ENCODE results near the gene STRN4.

STRN4 gene

GRCh38 chr19:46725036-46725820, 21.0 kb downstream of the STRN4 start:
- DNase-seq (ENCODE audit: low spot score) = no peak

- no peak for DNase-seq (ENCODE audit: low spot score)
Measured at GRCh38 chr19:46724468-46724867, 21.8 kb downstream of the STRN4 start.

GRCh38 chr19:46723471-46723870, 22.8 kb downstream of the STRN4 start:
- DNase-seq (ENCODE audit: low spot score) = no peak

GRCh38 chr19:46723023-46723461, 23.2 kb downstream of the STRN4 start:
- no peak for DNase-seq (ENCODE audit: low spot score)

- DNase-seq (ENCODE audit: low spot score) = no peak
Measured at GRCh38 chr19:46722421-46723022, 23.7 kb downstream of the STRN4 start.

GRCh38 chr19:46722004-46722380, 24.3 kb downstream of the STRN4 start:
- DNase-seq (ENCODE audit: low spot score) = no peak

GRCh38 chr19:46721269-46722003, 24.8 kb downstream of the STRN4 start:
- no peak for DNase-seq (ENCODE audit: low spot score)

GRCh38 chr19:46720503-46721239, 25.6 kb downstream of the STRN4 start:
- no peak for DNase-seq (ENCODE audit: low spot score)

GRCh38 chr19:46719629-46720502, 26.4 kb downstream of the STRN4 start:
- no peak for DNase-seq (ENCODE audit: low spot score)

GRCh38 chr19:46718934-46719622, 27.2 kb downstream of the STRN4 start:
- no peak for DNase-seq (ENCODE audit: low spot score)

- DNase-seq (ENCODE audit: low spot score) = no peak
Measured at GRCh38 chr19:46718157-46718933, 27.9 kb downstream of the STRN4 start.

GRCh38 chr19:46717716-46718143, 28.5 kb downstream of the STRN4 start:
- DNase-seq (ENCODE audit: low spot score) = no peak

GRCh38 chr19:46717034-46717715, 29.1 kb downstream of the STRN4 start, which contains the start of gene PRKD2:
Gene PRKD2 (minus strand): TSS chr19:46717114. CDS start chr19:46716370, 744 bp downstream.
- peak; percentile 79 for DNase-seq (ENCODE audit: low spot score)

GRCh38 chr19:46716672-46717033, 29.6 kb downstream of the STRN4 start:
- no peak for DNase-seq (ENCODE audit: low spot score)

- DNase-seq (ENCODE audit: low spot score) = no peak
Measured at GRCh38 chr19:46715975-46716671, 30.1 kb downstream of the STRN4 start.

- DNase-seq (ENCODE audit: low spot score) = no peak
Measured at GRCh38 chr19:46715620-46715974, 30.7 kb downstream of the STRN4 start.

GRCh38 chr19:46714444-46715106, 31.7 kb downstream of the STRN4 start:
- DNase-seq (ENCODE audit: low spot score) = no peak

Data from COLO829 (cell line).